ENCODE measurements around the gene GNG7. TPM values are rescaled to one million over a fixed set of nuclear protein-coding genes. Genes with fewer than 3 reads are reported as not detected.

The GNG7 gene
- total RNA-seq, 1 experiment from 2014 or later, result 7.7 TPM

GRCh38 chr19:2594319-2594718 is 108.2 kb downstream of the GNG7 start:
- H3K56ac ChIP-seq (ENCODE audit: insufficient read length, low read depth, low read length), result no peak overlapping the region
- no peak for DNase-seq
- H3K4me2 ChIP-seq (ENCODE audit: insufficient read depth, insufficient read length, low read length), result no peak overlapping the region
- H3K9me3 ChIP-seq (ENCODE audit: control insufficient read depth, low read depth, low read length), result no peaks in the 10 kb centered on the region
- H2BK15ac ChIP-seq (ENCODE audit: low read depth, low read length), result no peak overlapping the region
- no peaks in the 10 kb centered on the region for H4K20me1 ChIP-seq (ENCODE audit: control insufficient read depth, insufficient read depth, insufficient read length)
- H3T11ph ChIP-seq (ENCODE audit: low read length), result no peak overlapping the region
- no peak overlapping the region for H2BK20ac ChIP-seq (ENCODE audit: low read depth, low read length, poor library complexity, severe bottlenecking)
- H3K27me3 ChIP-seq (ENCODE audit: insufficient read depth, low read length), result no peaks in the 10 kb centered on the region
- no peak for TF ChIP-seq CTCF (conservative IDR thresholded peaks at IDR 0.05)
- Mint-ChIP-seq H3K27ac (peak overlapping the region in 1 of 3 experiments; percentile 59; a peak in 1 of 7 replicates), H3K4me3 (no peak overlapping the region), H3K27me3 (ENCODE audit: low read depth) (peaks cover 11% of the 10 kb centered on the region), H3K4me1 (peaks cover 10 to 19% of the 10 kb centered on the region in 2 experiments), H3K9me3 (peaks cover 0 to 5% of the 10 kb centered on the region in 2 experiments; a peak in 2 of 5 replicates), H3K36me3 (ENCODE audit: insufficient read depth in 1 of 3, low read depth in 3 of 3) (no peaks in the 10 kb centered on the region)
- no peak overlapping the region for H4K8ac ChIP-seq (replicated peaks; ENCODE audit: insufficient read length, low read depth, low read length)
- H3K23me2 ChIP-seq (ENCODE audit: insufficient read length, low read depth, low read length, poor library complexity, severe bottlenecking), result no peaks in the 10 kb centered on the region
- WGBS (ENCODE audit: extremely low coverage, insufficient read length, low lambda C conversion rate), result no CpG with 5 or more reads among the region's 7 CpGs
- no peaks in the 10 kb centered on the region for H3K79me1 ChIP-seq (ENCODE audit: insufficient read depth, low read depth, low read length, poor library complexity, severe bottlenecking)
- H3K79me2 ChIP-seq (ENCODE audit: insufficient read depth, low read length), result no peaks in the 10 kb centered on the region
- H4K5ac ChIP-seq (ENCODE audit: insufficient read length, low read depth, low read length), result no peak overlapping the region
- no peak overlapping the region for H3K27ac ChIP-seq (ENCODE audit: insufficient read length, low read depth, low read length)
- no peak overlapping the region for H3K14ac ChIP-seq (ENCODE audit: insufficient read depth, low read length)
- no peak overlapping the region for H3K4ac ChIP-seq (ENCODE audit: low read depth, low read length)
- no peak overlapping the region for H2AFZ ChIP-seq (ENCODE audit: low read length)
- no peak overlapping the region for H3K18ac ChIP-seq (ENCODE audit: insufficient read length, low read depth, low read length)
- H2BK120ac ChIP-seq (ENCODE audit: low read depth, low read length, poor library complexity, severe bottlenecking), result no peak overlapping the region
- H3K23ac ChIP-seq (ENCODE audit: insufficient read length, low read depth, low read length), result no peak overlapping the region
- no peak overlapping the region for H2AK5ac ChIP-seq (ENCODE audit: insufficient read length, low read length)
- H2BK5ac ChIP-seq (ENCODE audit: insufficient read length, low read length), result no peak overlapping the region
- H3K9ac ChIP-seq (ENCODE audit: extremely low read depth, insufficient read length, low read length), result no peak overlapping the region
- H3K4me1 ChIP-seq (ENCODE audit: insufficient read depth, low read length), result no peaks in the 10 kb centered on the region; the same call in 1 of the 2 replicates
- no peak overlapping the region for H4K91ac ChIP-seq (ENCODE audit: insufficient read length, low read depth, low read length)
- H2BK12ac ChIP-seq (ENCODE audit: insufficient read length, low read depth, low read length), result no peak overlapping the region
